RPMI8226 (cell line): ENCODE data around the gene STARD6.
A peak's percentile ranks its signal among the peaks of the same experiment; 100 is the strongest.
"Not testable (repeated sequence)": the region's sequence is repeated elsewhere in the genome, so short reads cannot be mapped to it uniquely, and the experiment has no call there.

Experiments used
- DNase-seq: peaks from one replicate; pipeline ENCODE4 v3.0.0-alpha.2; 2015

STARD6 gene

GRCh38 chr18:54335638-54336173 is 22.0 kb downstream of the STARD6 start:
- DNase-seq: no peak

- DNase-seq: no peak
Measured at GRCh38 chr18:54330768-54331548, 26.7 kb downstream of the STARD6 start.

- no peak for DNase-seq
Measured at GRCh38 chr18:54329787-54330186, 27.9 kb downstream of the STARD6 start.

- no peak for DNase-seq
Measured at GRCh38 chr18:54327818-54328217, 29.8 kb downstream of the STARD6 start.

- DNase-seq: no peak
Measured at GRCh38 chr18:54323970-54324369, 33.7 kb downstream of the STARD6 start.

GRCh38 chr18:54323561-54323960 is 34.1 kb downstream of the STARD6 start:
- DNase-seq: no peak

GRCh38 chr18:54316071-54316820 is 41.4 kb downstream of the STARD6 start:
- no peak for DNase-seq

- DNase-seq: not testable (repeated sequence)
Measured at GRCh38 chr18:54309564-54309963, 48.1 kb downstream of the STARD6 start.

GRCh38 chr18:54303408-54303807 is 54.2 kb downstream of the STARD6 start:
- no peak for DNase-seq

GRCh38 chr18:54298991-54299390 is 58.7 kb downstream of the STARD6 start:
- DNase-seq: not testable (repeated sequence)

- peak; percentile 12 for DNase-seq
Measured at GRCh38 chr18:54296062-54296461, 61.6 kb downstream of the STARD6 start.

GRCh38 chr18:54294274-54294673 is 63.4 kb downstream of the STARD6 start:
- DNase-seq: no peak

GRCh38 chr18:54284981-54285785 is 72.5 kb downstream of the STARD6 start:
- DNase-seq: no peak

- DNase-seq: no peak
Measured at GRCh38 chr18:54284535-54284934, 73.1 kb downstream of the STARD6 start.

- DNase-seq: no peak
Measured at GRCh38 chr18:54280220-54280569, 77.5 kb downstream of the STARD6 start.

- DNase-seq: no peak
Measured at GRCh38 chr18:54279477-54280219, 78.0 kb downstream of the STARD6 start.

GRCh38 chr18:54278615-54279014 is 79.0 kb downstream of the STARD6 start:
- DNase-seq: no peak

GRCh38 chr18:54277899-54278298 is 79.8 kb downstream of the STARD6 start:
- DNase-seq: no peak
